ENCODE results near the gene MYO10. TPM values are rescaled to one million over a fixed set of nuclear protein-coding genes. Genes with fewer than 3 reads are reported as not detected.

Gene MYO10
- polyA plus RNA-seq, 3 donors = 0.23 to 1.1 (median 0.35) TPM

DNA sequence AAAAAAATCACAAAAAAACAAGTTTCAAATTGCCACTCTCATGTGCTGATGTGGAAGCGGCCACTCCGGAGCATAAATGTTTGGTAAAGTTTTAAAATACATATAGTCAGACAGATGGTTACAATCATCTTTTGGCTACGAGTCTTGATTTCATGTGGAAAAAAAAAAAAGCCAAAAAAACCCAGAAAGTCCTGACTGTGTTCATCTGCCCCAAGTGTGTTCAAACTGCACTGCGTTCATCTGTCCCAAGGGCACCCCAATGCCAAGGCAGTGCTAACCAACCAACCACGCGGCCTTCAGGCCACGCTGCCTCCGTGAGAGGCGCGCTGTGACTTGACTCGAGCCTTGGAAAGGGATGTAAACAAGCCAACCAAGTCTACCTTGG, 127.1 kb downstream of the MYO10 start:
- H3K27ac Mint-ChIP-seq = no peak overlapping the region
- no peaks in the 10 kb centered on the region for H3K9me3 Mint-ChIP-seq
- Histone ChIP-seq H3K4me1 (ENCODE audit: control insufficient read depth in 1 of 2, insufficient read depth in 2 of 2, low read length in 2 of 2) (no peaks in the 10 kb centered on the region), H3K4me2 (replicated peaks; ENCODE audit: extremely low read depth, low read length, poor library complexity, severe bottlenecking) (no peak overlapping the region), H2AFZ (ENCODE audit: insufficient read depth, low read depth, low read length, poor library complexity, severe bottlenecking) (no peak overlapping the region), H3K9ac (ENCODE audit: insufficient read depth, low read length, poor library complexity, severe bottlenecking) (no peak overlapping the region), H4K20me1 (ENCODE audit: insufficient read depth, low read length) (no peaks in the 10 kb centered on the region), H3K36me3 (replicated peaks in 1 of 2; ENCODE audit: control insufficient read depth in 1 of 2, insufficient read depth in 2 of 2, low read length in 2 of 2) (no peaks in the 10 kb centered on the region), H3K4me3 (replicated peaks in 1 of 3; ENCODE audit: low read depth in 2 of 3, low read length in 3 of 3) (no peak overlapping the region), H3K79me2 (ENCODE audit: insufficient read depth, low read length) (no peaks in the 10 kb centered on the region), H3K9me3 (replicated peaks in 1 of 2; ENCODE audit: control insufficient read depth in 1 of 2, insufficient read depth in 1 of 2, low read length in 2 of 2) (no peaks in the 10 kb centered on the region), H3K27ac (ENCODE audit: low read depth in 1 of 2, low read length in 2 of 2) (no peak overlapping the region), H3K27me3 (ENCODE audit: control insufficient read depth in 2 of 2, insufficient read depth in 2 of 2, low read length in 2 of 2) (no peaks in the 10 kb centered on the region)
- intact Hi-C loops (cut with micrococcal nuclease) = no loop called here
- H3K27me3 Mint-ChIP-seq (ENCODE audit: low read depth in 3 of 3) = peaks cover 0 to 7% (median 5%) of the 10 kb centered on the region in 3 donors
- H3K4me3 Mint-ChIP-seq = no peak overlapping the region
- 100% methylated on average over 9 of the region's 11 CpGs for WGBS (ENCODE audit: insufficient coverage)
- no peak for DNase-seq
- no peaks in the 10 kb centered on the region for H3K36me3 Mint-ChIP-seq
- peaks cover 8% of the 10 kb centered on the region for H3K4me1 Mint-ChIP-seq
- TF ChIP-seq, protein P1, sequence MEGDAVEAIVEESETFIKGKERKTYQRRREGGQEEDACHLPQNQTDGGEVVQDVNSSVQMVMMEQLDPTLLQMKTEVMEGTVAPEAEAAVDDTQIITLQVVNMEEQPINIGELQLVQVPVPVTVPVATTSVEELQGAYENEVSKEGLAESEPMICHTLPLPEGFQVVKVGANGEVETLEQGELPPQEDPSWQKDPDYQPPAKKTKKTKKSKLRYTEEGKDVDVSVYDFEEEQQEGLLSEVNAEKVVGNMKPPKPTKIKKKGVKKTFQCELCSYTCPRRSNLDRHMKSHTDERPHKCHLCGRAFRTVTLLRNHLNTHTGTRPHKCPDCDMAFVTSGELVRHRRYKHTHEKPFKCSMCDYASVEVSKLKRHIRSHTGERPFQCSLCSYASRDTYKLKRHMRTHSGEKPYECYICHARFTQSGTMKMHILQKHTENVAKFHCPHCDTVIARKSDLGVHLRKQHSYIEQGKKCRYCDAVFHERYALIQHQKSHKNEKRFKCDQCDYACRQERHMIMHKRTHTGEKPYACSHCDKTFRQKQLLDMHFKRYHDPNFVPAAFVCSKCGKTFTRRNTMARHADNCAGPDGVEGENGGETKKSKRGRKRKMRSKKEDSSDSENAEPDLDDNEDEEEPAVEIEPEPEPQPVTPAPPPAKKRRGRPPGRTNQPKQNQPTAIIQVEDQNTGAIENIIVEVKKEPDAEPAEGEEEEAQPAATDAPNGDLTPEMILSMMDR (IDR thresholded peaks at IDR 0.05) = no peak

DNA sequence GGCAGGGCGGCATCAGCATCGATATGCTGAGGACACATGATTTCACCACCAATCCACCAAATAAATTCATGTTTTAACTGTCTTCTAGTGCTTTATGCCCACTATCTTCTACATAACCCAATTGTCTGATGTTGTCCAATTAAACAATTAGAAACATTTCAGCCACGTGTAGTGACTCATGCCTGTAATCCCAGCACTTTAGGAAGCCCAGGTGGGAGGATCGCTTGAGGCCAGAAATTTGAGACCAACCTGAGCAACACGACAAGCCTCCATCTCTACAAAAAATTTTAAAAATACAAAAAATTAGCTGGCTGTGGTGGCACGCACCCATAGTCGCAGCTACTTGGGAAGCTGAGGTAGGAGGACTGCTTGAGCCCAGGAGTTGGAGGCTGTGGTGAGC, 128.1 kb downstream of the MYO10 start:
- Histone ChIP-seq H3K27me3 (ENCODE audit: control insufficient read depth in 2 of 2, insufficient read depth in 2 of 2, low read length in 2 of 2) (no peaks in the 10 kb centered on the region), H2AFZ (ENCODE audit: insufficient read depth, low read depth, low read length, poor library complexity, severe bottlenecking) (no peak overlapping the region), H3K4me1 (ENCODE audit: control insufficient read depth in 1 of 2, insufficient read depth in 2 of 2, low read length in 2 of 2) (no peaks in the 10 kb centered on the region), H4K20me1 (ENCODE audit: insufficient read depth, low read length) (no peaks in the 10 kb centered on the region), H3K4me3 (replicated peaks in 1 of 3; ENCODE audit: low read depth in 2 of 3, low read length in 3 of 3) (no peak overlapping the region), H3K36me3 (replicated peaks in 1 of 2; ENCODE audit: control insufficient read depth in 1 of 2, insufficient read depth in 2 of 2, low read length in 2 of 2) (no peaks in the 10 kb centered on the region), H3K4me2 (replicated peaks; ENCODE audit: extremely low read depth, low read length, poor library complexity, severe bottlenecking) (no peak overlapping the region), H3K79me2 (ENCODE audit: insufficient read depth, low read length) (no peaks in the 10 kb centered on the region), H3K27ac (ENCODE audit: low read depth in 1 of 2, low read length in 2 of 2) (no peak overlapping the region), H3K9me3 (replicated peaks in 1 of 2; ENCODE audit: control insufficient read depth in 1 of 2, insufficient read depth in 1 of 2, low read length in 2 of 2) (no peaks in the 10 kb centered on the region), H3K9ac (ENCODE audit: insufficient read depth, low read length, poor library complexity, severe bottlenecking) (no peak overlapping the region)
- intact Hi-C loops (cut with micrococcal nuclease) = no loop called here
- no peaks in the 10 kb centered on the region for H3K36me3 Mint-ChIP-seq
- H3K4me1 Mint-ChIP-seq = peaks cover 8% of the 10 kb centered on the region
- H3K4me3 Mint-ChIP-seq = no peak overlapping the region
- no peaks in the 10 kb centered on the region for H3K9me3 Mint-ChIP-seq
- H3K27me3 Mint-ChIP-seq (ENCODE audit: low read depth in 3 of 3) = peaks cover 0 to 7% (median 5%) of the 10 kb centered on the region in 3 donors
- WGBS (ENCODE audit: insufficient coverage) = 100% methylated on average over 2 of the region's 7 CpGs
- TF ChIP-seq, protein P1 (IDR thresholded peaks at IDR 0.05) = no peak
- no peak overlapping the region for H3K27ac Mint-ChIP-seq
- no peak for DNase-seq
